Measurements from ENCODE around the gene LRRFIP2. TPM values are rescaled to one million over a fixed set of nuclear protein-coding genes. Genes with fewer than 3 reads are reported as not detected.
"Not testable (repeated sequence)": the region's sequence is repeated elsewhere in the genome, so short reads cannot be mapped to it uniquely, and the experiment has no call there.

The LRRFIP2 gene
- total RNA-seq, result 34.7 TPM

GRCh38 chr3:37174532-37175126, at the start of gene LRRFIP2:
LRRFIP2 (minus strand) TSS chr3:37174582; CDS start chr3:37148983, 25,599 bp downstream.
- no peak for ATAC-seq
- DNase-seq (ENCODE audit: low spot score), result no peak

GRCh38 chr3:37223576-37223975, 49.2 kb upstream of the LRRFIP2 start:
- DNase-seq (ENCODE audit: low spot score), result no peak

GRCh38 chr3:37223141-37223558, 48.8 kb upstream of the LRRFIP2 start:
- DNase-seq (ENCODE audit: low spot score) (no peak), ATAC-seq (no peak)

More at GRCh38 chr3:37223576-37223975, 49.2 kb upstream of the LRRFIP2 start:
- no peak for ATAC-seq

GRCh38 chr3:37222542-37222941, 48.2 kb upstream of the LRRFIP2 start:
- not testable (repeated sequence) for ATAC-seq; DNase-seq (ENCODE audit: low spot score)

- DNase-seq (ENCODE audit: low spot score), result no peak
- ATAC-seq, result no peak
Measured at GRCh38 chr3:37221407-37221806, 47.0 kb upstream of the LRRFIP2 start.

- ATAC-seq, result no peak
Measured at GRCh38 chr3:37219266-37219665, 44.9 kb upstream of the LRRFIP2 start.

GRCh38 chr3:37218206-37218605, 43.8 kb upstream of the LRRFIP2 start:
- ATAC-seq, result peak; percentile 35
- no peak for DNase-seq (ENCODE audit: low spot score)

More at GRCh38 chr3:37219266-37219665, 44.9 kb upstream of the LRRFIP2 start:
- DNase-seq (ENCODE audit: low spot score), result no peak

- ATAC-seq, result no peak
- DNase-seq (ENCODE audit: low spot score), result no peak
Measured at GRCh38 chr3:37217098-37217849, 42.9 kb upstream of the LRRFIP2 start.

GRCh38 chr3:37216597-37217097, 42.3 kb upstream of the LRRFIP2 start:
- no peak for ATAC-seq
- DNase-seq (ENCODE audit: low spot score), result no peak

- DNase-seq (ENCODE audit: low spot score) (no peak), ATAC-seq (no peak)
Measured at GRCh38 chr3:37214076-37214475, 39.7 kb upstream of the LRRFIP2 start.

GRCh38 chr3:37210230-37210629, 35.8 kb upstream of the LRRFIP2 start:
- ATAC-seq (no peak), DNase-seq (ENCODE audit: low spot score) (no peak)

- not testable (repeated sequence) for DNase-seq (ENCODE audit: low spot score); ATAC-seq
Measured at GRCh38 chr3:37208576-37208975, 34.2 kb upstream of the LRRFIP2 start.

- not testable (repeated sequence) for DNase-seq (ENCODE audit: low spot score); ATAC-seq
Measured at GRCh38 chr3:37208008-37208407, 33.6 kb upstream of the LRRFIP2 start.

GRCh38 chr3:37206041-37206440, 31.7 kb upstream of the LRRFIP2 start:
- not testable (repeated sequence) for ATAC-seq; DNase-seq (ENCODE audit: low spot score)

- no peak for ATAC-seq
Measured at GRCh38 chr3:37204314-37204713, 29.9 kb upstream of the LRRFIP2 start.

GRCh38 chr3:37202035-37202434, 27.7 kb upstream of the LRRFIP2 start:
- no peak for ATAC-seq
- no peak for DNase-seq (ENCODE audit: low spot score)

More at GRCh38 chr3:37204314-37204713, 29.9 kb upstream of the LRRFIP2 start:
- DNase-seq (ENCODE audit: low spot score), result no peak

GRCh38 chr3:37200141-37200540, 25.8 kb upstream of the LRRFIP2 start:
- DNase-seq (ENCODE audit: low spot score) (no peak), ATAC-seq (no peak)

GRCh38 chr3:37198996-37199395, 24.6 kb upstream of the LRRFIP2 start:
- ATAC-seq (no peak), DNase-seq (ENCODE audit: low spot score) (no peak)

GRCh38 chr3:37198547-37198946, 24.2 kb upstream of the LRRFIP2 start:
- ATAC-seq (no peak), DNase-seq (ENCODE audit: low spot score) (no peak)

GRCh38 chr3:37197810-37198371, 23.5 kb upstream of the LRRFIP2 start:
- ATAC-seq, result no peak
- DNase-seq (ENCODE audit: low spot score), result no peak

- ATAC-seq, result no peak
- no peak for DNase-seq (ENCODE audit: low spot score)
Measured at GRCh38 chr3:37194533-37194932, 20.2 kb upstream of the LRRFIP2 start.

GRCh38 chr3:37190667-37191066, 16.3 kb upstream of the LRRFIP2 start:
- DNase-seq (ENCODE audit: low spot score), result no peak
- no peak for ATAC-seq
